KOPT-K1 (cell line): ENCODE data around the gene MARK4.
"Not testable (repeated sequence)": the region's sequence is repeated elsewhere in the genome, so short reads cannot be mapped to it uniquely, and the experiment has no call there.

Source experiments
- H3K27ac ChIP-seq: fragments of 200-600 bp; sonication (generic); 2 replicates; pipeline ENCODE4 v1.5.1; 2016; ENCODE audit warnings: antibody characterized with exemption, mild to moderate bottlenecking, low read depth, low read length; ENCODE audit not compliant: poor library complexity, severe bottlenecking
- H3K36me3 ChIP-seq: fragments of 200-600 bp; sonication (generic); 2 replicates; pipeline ENCODE4 v1.5.1; 2017; ENCODE audit warnings: antibody characterized with exemption, mild to moderate bottlenecking, low read length, moderate library complexity; ENCODE audit not compliant: insufficient read depth
- H3K9me3 ChIP-seq: fragments of 200-600 bp; sonication (generic); 2 replicates; pipeline ENCODE4 v1.5.1; 2017; ENCODE audit warnings: antibody characterized with exemption, low read length, mild to moderate bottlenecking; ENCODE audit not compliant: insufficient read depth, poor library complexity, severe bottlenecking

MARK4 gene

DNA sequence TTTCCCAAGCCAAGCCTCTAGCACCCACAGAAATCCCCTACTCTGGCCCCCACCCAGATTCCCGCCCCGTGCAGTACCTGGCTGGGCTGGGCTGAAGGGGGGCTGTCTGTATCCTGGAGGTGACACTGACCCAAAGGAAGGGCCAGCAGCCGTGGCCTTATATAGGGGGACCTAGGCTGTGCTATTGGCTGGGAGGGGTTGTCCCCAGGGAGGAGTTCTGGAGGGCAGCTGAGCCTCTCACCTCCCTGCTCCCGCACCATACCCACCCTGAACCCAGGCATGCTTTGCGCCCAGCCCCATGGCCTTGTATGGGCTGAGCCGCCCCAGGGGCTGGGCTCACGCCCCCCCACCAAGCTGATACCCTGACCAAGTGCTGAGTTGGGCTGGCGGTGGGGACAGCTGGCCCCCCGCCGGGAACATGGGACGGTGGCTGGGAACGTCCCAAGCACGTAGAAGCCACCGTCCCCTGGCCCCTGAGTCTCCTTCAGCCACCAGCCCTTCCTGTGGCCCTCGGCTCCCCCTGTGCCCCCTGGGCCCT lies 71.7 kb downstream of the MARK4 start, which contains the start of gene CKM:
CKM (minus strand) TSS at position 132 of the 538 bp plus-strand sequence. CDS start 3,162 bp downstream, outside the sequence.
- Histone ChIP-seq H3K27ac (no peak within 1 kb of the TSS), H3K9me3 (no peaks in the 10 kb centered on the region), H3K36me3 (no peaks in the 10 kb centered on the region)

DNA sequence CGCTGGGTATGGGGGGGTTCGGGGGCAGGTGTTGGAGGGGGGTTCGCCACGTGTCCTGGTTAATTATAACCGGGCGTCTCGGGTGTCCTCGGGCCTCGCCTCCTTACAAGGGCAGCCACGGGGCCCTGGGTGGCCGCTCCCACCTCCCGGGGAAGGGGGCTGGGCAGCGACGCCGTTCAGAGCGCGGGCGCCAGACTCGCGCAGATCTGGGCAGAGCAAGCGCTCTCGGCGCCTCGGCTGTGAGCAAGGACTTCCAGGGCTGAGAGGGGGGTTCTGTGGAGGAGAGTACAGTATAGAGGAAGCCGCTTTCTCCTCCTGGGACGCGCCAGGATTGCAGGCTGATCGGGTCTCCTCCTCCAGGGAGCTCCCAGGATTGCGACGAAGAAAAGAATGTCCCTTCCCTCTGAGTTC lies 72.6 kb downstream of the MARK4 start:
- no peaks in the 10 kb centered on the region for H3K9me3 ChIP-seq
- no peak overlapping the region for H3K27ac ChIP-seq
- no peaks in the 10 kb centered on the region for H3K36me3 ChIP-seq

DNA sequence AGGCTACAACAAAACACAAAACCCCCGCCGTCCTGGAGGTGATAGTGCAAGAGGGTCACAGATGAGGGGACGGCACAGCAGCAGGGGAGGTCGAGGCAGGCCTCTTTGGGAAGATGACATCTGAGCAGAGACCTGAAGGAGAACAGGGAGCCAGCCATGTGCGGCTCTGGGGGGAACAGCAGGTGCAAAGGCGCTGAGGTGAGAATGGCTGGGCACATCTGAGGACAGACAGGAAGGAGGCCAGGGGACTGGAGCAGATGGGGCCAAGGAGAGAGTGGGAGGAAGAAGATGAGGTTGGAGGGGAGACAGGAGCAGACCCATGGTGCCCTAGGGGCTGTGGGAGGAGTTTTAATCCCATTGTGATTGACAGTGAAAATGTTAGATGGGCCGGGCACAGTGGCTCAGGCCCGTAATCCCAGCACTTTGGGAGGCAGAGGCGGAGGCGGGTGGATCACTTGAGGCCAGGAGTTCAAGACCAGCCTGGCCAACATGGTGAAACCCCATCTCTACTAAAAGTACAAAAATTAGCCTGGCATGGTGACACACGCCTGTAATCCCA lies 73.4 kb downstream of the MARK4 start:
- H3K9me3 ChIP-seq = no peaks in the 10 kb centered on the region
- H3K36me3 ChIP-seq = no peaks in the 10 kb centered on the region
- H3K27ac ChIP-seq = no peak overlapping the region

DNA sequence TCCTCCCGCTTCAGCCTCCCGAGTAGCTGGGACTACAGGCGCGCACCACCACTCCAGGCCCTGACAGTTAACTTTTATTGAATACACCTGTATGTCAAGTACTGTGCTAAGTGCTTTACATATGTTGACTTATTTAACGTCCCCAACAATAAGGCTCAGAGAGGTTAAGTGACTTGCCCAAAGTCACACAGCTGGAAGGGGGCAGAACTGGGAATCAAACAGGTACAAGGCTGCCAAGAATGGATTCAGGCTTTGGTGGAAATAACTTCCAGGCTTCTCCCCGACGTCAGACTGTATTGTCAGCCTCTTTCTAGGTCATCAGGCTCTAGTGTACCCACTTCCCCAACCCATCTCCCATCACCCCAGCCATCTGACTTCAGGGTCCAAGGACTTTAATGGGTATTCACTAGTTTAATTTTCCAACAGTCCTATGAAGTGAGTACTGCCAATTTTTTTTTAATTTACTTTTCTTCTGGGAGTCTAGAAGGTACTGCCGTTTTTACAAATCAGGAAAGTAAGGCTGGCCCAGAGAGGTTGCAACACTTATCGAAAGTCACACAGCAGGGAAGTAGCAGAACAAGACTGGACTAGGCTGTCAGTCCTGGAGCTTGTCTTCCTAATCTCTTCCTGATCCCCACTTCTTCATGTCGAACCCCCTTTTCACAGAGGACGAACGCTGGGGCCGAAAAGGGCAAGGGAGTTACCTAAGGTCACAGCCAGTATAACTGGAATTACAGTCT lies 76.5 kb downstream of the MARK4 start:
- no peaks in the 10 kb centered on the region for H3K9me3 ChIP-seq
- H3K27ac ChIP-seq = no peak overlapping the region
- no peaks in the 10 kb centered on the region for H3K36me3 ChIP-seq

DNA sequence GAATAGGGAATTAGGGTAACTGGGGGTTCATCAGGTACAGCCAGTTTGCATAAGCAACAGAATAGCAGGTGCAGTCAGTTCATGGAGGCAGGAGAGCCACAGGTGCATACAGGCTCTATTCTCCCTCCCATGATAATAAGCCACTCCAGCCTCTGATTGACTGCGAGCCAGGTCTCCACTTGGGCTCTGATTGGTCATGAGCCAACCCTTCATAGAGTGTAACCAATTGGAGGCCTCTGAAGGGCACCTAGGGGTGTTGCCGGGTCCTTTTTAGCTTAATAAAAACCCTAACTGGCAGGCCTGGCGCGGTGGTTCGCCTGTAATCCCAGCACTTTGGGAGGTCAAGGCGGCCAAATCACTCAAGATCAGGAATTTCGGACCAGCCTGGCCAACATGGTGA lies 80.3 kb downstream of the MARK4 start:
- no peaks in the 10 kb centered on the region for H3K36me3 ChIP-seq
- H3K27ac ChIP-seq = no peak overlapping the region
- H3K9me3 ChIP-seq = no peaks in the 10 kb centered on the region

DNA sequence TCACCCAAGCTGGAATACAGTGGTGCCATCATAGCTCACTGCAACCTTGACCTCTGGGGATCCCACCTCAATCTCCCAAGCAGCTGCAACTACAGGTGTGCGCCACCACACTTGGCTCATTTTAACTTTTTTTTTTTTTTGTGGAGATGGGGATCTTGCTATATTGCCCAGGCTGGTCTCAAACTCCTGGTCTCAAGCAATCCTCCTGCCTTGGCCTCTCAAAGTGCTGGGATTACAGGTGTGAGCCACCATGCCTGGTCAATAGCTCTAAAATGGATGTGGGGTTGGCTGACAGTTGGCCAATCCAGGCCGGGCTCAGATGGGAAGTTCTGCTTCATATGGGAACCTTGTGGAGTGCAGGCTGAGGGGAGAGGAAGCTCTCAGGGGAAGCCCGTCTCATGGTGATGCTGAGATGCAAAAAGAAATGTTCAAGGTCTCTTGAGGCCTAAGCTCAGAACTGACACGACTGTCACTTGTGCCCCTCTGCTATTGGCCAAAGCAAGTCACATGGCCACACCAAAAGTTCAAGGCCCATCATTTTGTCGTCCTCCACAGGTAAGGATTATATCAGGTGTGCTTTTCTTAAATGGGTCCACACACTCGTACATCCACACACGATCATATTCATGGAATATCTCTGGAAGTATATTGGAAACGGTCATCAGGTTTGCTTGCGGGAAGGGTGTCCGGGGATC lies 82.7 kb downstream of the MARK4 start:
- Histone ChIP-seq H3K27ac (no peak overlapping the region), H3K9me3 (no peaks in the 10 kb centered on the region), H3K36me3 (no peaks in the 10 kb centered on the region)

DNA sequence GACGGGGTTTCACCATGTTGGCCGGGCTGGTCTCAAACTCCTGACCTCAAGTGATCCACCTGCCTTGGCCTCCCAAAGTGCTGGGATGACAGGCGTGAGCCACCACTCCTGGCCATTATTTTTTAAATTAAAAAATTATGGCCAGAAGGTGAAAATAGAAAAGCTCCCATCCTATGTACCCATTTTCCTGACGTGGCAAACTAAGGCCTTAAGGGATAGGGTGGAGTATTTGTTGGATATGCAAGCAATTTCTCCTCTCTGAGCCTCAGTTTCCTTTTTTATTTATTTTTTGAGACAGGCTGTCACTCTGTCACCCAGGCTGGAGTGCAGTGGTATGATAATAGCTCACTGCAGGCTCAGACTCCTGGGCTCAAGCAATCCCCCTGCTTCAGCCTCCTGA lies 83.8 kb downstream of the MARK4 start:
- H3K27ac ChIP-seq, H3K36me3 ChIP-seq, H3K9me3 ChIP-seq: not testable (repeated sequence)

DNA sequence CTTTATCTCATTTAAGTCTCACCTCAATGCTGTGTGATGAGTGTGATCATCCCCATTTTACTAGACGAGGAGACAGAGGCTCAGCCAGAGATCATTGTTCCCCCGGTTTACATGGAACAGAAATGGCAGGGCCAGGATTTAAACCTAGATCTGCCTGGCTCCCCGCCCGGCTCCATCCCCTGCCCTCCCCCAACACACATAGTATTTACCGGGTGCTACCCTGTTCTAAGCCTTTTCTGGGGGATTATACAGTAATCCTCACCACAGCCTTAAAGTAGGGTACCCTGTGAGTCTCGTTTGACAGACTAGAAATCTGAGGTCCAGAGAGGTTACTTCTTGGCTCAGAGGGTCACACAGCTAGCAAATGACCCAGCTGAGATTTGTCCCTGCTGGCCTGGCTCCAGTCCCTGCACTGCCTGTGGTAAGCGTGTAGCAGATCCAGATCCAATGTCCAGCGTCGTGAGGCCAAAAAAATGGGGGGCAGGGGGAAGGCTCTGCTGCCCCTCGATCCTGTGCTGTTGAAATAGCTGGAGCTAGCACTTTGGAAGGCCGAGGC lies 85.7 kb downstream of the MARK4 start:
- Histone ChIP-seq H3K27ac (no peak overlapping the region), H3K9me3 (no peaks in the 10 kb centered on the region), H3K36me3 (no peaks in the 10 kb centered on the region)

DNA sequence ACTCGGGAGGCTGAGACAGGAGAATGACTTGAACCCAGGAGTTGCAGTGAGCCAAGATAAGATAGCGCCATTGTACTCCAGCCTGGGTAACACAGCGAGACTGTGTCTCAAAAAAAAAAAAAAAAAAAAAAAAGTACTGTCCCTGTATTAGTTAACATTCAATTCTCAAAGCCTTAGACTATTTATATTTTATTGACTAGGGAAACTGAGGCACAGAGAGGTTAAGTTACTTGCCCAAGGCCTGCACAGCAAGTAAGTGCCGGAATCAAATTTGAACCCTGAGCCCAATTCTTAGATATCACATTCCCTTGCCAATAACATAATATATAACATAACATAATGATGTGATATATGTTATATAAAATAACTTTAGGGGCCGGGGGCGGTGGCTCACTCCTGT lies 88.6 kb downstream of the MARK4 start:
- Histone ChIP-seq H3K9me3 (no peaks in the 10 kb centered on the region), H3K27ac (no peak overlapping the region), H3K36me3 (no peaks in the 10 kb centered on the region)

DNA sequence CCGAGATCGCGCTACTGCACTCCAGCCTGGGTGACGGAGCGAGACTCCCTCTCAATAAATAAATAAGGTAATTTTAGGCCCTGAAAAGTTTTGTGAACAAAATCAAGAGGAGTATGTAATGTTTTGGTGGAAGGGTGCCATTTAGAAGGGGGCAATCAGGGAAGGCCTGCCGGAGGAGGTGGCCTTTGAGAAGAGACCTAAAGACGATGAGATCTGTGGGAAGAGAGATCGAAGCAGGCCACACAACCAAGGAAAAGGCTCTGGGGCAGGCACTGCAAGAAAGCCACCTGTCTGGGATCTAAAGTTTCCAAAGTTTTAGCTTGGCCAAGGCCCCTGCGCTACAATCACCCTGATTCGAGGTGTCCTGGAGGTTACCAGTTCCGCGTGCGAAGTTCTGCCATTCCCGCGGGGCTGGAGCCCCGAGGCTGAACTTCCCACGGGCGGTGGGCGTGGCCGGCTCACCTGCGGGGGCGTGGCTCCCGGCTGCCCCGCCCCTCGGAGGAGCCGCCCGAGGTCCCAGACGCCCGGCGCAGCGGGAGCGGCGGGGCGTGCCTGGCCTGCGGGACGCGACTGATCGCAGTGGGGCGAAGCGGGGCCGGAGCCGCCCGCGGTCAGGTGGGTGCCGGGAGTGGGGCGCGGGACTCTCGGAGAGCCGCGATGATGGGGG lies 89.3 kb downstream of the MARK4 start, which contains the start of gene KLC3:
KLC3 (plus strand) TSS at position 519 of the 667 bp plus-strand sequence. CDS start 4,792 bp downstream, outside the sequence.
- Histone ChIP-seq H3K36me3 (no peaks in the 10 kb centered on the region), H3K9me3 (no peaks in the 10 kb centered on the region), H3K27ac (no peak within 1 kb of the TSS)

DNA sequence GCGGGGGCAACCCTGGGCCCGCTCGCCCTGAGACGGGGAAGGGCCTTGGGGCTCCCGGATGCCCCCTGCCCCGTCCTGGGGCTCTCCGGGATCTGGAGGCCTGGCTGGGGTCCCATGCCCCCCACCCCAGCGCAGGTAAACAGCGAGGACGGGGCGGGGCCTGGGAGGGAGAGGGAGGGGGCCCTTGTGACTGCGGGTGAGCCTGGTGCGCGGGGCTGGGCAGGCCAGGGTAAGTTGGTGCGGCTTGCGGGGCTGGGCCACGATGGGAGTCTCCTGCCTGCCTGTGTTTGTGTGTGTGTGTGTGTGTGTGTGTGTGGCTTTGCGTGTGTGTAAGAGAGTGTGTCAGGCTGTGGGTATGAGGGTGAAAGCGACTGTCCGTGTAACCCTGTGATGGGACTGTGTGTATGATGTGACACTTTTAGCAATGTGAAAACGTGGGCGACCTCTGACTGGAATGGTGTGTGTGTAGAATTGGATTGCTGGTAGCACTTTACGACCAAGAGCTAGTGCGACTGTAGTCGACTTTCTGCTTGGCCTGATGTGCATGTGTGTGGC lies 89.9 kb downstream of the MARK4 start:
- no peaks in the 10 kb centered on the region for H3K9me3 ChIP-seq
- H3K27ac ChIP-seq = no peak overlapping the region
- H3K36me3 ChIP-seq = no peaks in the 10 kb centered on the region

DNA sequence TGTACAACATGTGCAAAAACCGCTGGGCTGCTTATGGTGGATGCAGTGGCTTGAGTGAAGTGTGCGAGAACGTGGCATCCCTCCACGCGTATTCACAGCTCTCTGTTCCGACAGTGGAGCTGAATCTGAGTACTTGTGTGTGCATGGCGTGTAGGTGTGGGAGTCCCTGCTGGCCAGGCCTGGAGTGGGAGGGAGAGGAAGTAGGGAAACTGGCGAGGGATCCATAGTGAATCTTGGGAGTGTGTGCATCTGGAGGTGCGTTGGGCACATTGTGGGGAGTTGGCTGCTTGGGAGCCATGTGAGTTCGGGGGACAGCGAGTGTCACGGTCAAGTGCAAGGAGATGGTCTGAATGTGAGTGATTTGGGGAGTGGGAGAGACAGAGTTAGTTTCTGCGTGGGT lies 91.8 kb downstream of the MARK4 start:
- H3K9me3 ChIP-seq = no peaks in the 10 kb centered on the region
- H3K36me3 ChIP-seq = no peaks in the 10 kb centered on the region
- no peak overlapping the region for H3K27ac ChIP-seq

DNA sequence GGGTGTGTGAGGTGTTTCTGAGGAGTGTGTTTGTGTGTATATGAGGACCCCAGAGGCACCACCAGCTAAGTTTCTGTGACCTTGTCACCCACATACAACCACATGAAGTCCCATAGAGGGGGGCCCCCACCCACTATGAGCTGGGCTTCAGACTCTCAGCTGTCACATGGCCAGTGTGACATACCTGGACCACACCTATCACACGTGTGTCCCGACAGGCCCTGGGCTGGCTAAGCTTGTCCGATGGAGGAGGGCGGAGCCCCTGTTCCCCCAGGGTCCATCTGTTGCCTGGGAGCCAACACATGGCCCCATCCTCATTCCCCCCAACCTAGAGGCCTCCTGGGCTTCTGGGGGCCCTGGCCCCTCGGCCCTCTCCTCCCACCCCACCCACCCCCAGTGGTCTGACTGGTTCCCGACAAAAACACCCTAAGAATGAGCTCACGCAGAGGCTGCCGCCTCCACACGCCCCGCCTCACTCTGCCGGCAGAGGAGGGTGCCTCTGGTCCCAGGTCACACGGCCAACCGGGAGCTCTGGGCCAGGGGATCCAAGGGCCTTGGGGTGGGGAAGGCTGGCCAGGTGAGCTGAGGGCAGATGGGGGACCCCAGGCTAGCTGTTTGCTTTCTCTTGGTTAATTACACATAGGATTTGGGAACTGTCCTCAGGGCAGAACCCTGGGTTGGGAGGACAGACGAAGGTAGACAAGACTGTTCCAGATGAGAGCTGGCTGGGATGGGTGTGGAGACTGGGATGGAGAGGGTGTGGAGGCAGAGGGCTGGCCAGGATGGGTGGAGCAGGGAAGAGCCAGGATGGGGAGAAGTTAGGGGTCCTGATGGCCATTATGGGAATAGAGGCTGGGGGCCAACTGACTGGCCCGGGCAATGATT lies 93.8 kb downstream of the MARK4 start:
- H3K36me3 ChIP-seq = no peaks in the 10 kb centered on the region; the same call in 1 of the 2 replicates
- H3K27ac ChIP-seq = no peak overlapping the region
- no peaks in the 10 kb centered on the region for H3K9me3 ChIP-seq

DNA sequence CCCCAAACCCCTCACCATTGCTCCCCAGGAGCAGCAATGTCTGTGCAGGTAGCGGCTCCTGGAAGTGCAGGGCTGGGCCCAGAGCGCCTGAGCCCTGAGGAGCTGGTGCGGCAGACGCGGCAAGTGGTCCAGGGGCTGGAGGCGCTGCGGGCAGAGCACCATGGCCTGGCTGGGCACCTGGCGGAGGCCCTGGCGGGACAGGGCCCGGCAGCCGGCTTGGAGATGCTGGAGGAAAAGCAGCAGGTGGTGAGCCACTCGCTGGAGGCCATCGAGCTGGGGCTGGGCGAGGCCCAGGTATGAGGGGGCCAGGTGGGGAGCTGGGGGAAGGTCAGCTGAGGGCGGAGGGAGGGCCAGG lies 94.4 kb downstream of the MARK4 start:
- no peaks in the 10 kb centered on the region for H3K9me3 ChIP-seq
- no peaks in the 10 kb centered on the region; the same call in 1 of the 2 replicates for H3K36me3 ChIP-seq
- H3K27ac ChIP-seq = no peak overlapping the region
